ENCODE results near the gene KHDC1L. TPM values are rescaled to one million over a fixed set of nuclear protein-coding genes. Genes with fewer than 3 reads are reported as not detected.

Gene KHDC1L
- total and polyA plus RNA-seq, 2 of the 13 experiments (the other 11 are each of a cell fraction or from before 2014, with no cell fraction given): not detected

GRCh38 chr6:73263570-73263909 is 38.2 kb upstream of the KHDC1L start:
- TF ChIP-seq E2F1 (CRISPR knock-in tag; IDR thresholded peaks at IDR 0.05): no peak
- no peaks in the 10 kb centered on the region for H4K20me1 ChIP-seq (ENCODE audit: insufficient read depth, low read length)
- intact Hi-C loops (cut with micrococcal nuclease; ENCODE audit: unreplicated experiment): no loop called here
- POLR2A ChIA-PET: no interaction called here
- H3K36me3 ChIP-seq (replicated peaks in 1 of 2; ENCODE audit: control insufficient read depth in 1 of 2, insufficient read depth in 2 of 2, low read length in 2 of 2): no peaks in the 10 kb centered on the region
- H3K4me2 ChIP-seq (ENCODE audit: low read depth, low read length): no peak overlapping the region
- FAIRE-seq: no peak
- no peak overlapping the region for H3K9ac ChIP-seq (ENCODE audit: insufficient read depth, low read depth, low read length)
- no TSS peak for BruUV-seq (replicated peaks)
- no peak overlapping the region for H3K4me3 ChIP-seq (replicated peaks in 1 of 3; ENCODE audit: insufficient read depth in 1 of 3, low read depth in 2 of 3, low read length in 3 of 3)
- ATAC-seq: no peak
- CTCF ChIA-PET (ENCODE audit: low intra/inter-chr PET ratio, low total read pairs): no interaction called here
- no peak for DNase-seq (ENCODE audit: low spot score)
- H3K79me2 ChIP-seq (ENCODE audit: insufficient read depth, low read length): no peaks in the 10 kb centered on the region
- in situ Hi-C loops (cut with HindIII; ENCODE audit: extremely low pct_ligation_motif_present, low pct_unique_long_range_greater_than_20kb): no loop called here
- H3K9me3 ChIP-seq (ENCODE audit: low read length): no peaks in the 10 kb centered on the region
- H2AFZ ChIP-seq (ENCODE audit: low read length): no peak overlapping the region
- 62% methylated on average over 5 of the region's 7 CpGs for WGBS (ENCODE audit: low lambda C conversion rate)
- peaks cover 0 to 3% of the 10 kb centered on the region in 2 experiments; a peak in 1 of 5 replicates for H3K27me3 ChIP-seq (ENCODE audit: control insufficient read depth in 1 of 2, insufficient read depth in 2 of 2, low read length in 2 of 2)
- no peaks in the 10 kb centered on the region for H3K4me1 ChIP-seq (ENCODE audit: insufficient read depth, low read length)
- H3K27ac ChIP-seq (ENCODE audit: extremely low read length, insufficient read depth, low read length): no peak overlapping the region

- CTCF ChIA-PET (ENCODE audit: low intra/inter-chr PET ratio, low total read pairs): no interaction called here
Measured at GRCh38 chr6:73262671-73263569, 37.6 kb upstream of the KHDC1L start, which contains the start of gene KHDC1. KHDC1 (minus strand) TSS chr6:73263196; CDS start chr6:73242517, 20,679 bp downstream.

More at GRCh38 chr6:73262671-73263569, 37.6 kb upstream of the KHDC1L start, which contains the start of gene KHDC1:
- Histone ChIP-seq H3K4me3 (replicated peaks in 1 of 3; ENCODE audit: insufficient read depth in 1 of 3, low read depth in 2 of 3, low read length in 3 of 3) (no peak within 1 kb of the TSS), H3K4me2 (ENCODE audit: low read depth, low read length) (no peak within 1 kb of the TSS), H3K9me3 (ENCODE audit: low read length) (no peaks in the 10 kb centered on the region), H3K79me2 (ENCODE audit: insufficient read depth, low read length) (no peaks in the 10 kb centered on the region), H3K9ac (ENCODE audit: insufficient read depth, low read depth, low read length) (no peak within 1 kb of the TSS), H3K27ac (ENCODE audit: extremely low read length, insufficient read depth, low read length) (no peak within 1 kb of the TSS), H4K20me1 (ENCODE audit: insufficient read depth, low read length) (no peaks in the 10 kb centered on the region), H2AFZ (ENCODE audit: low read length) (no peak within 1 kb of the TSS), H3K36me3 (replicated peaks in 1 of 2; ENCODE audit: control insufficient read depth in 1 of 2, insufficient read depth in 2 of 2, low read length in 2 of 2) (no peaks in the 10 kb centered on the region), H3K27me3 (ENCODE audit: control insufficient read depth in 1 of 2, insufficient read depth in 2 of 2, low read length in 2 of 2) (peaks cover 0 to 3% of the 10 kb centered on the region in 2 experiments; a peak in 1 of 5 replicates), H3K4me1 (ENCODE audit: insufficient read depth, low read length) (no peaks in the 10 kb centered on the region)
- intact Hi-C loops (cut with micrococcal nuclease; ENCODE audit: unreplicated experiment): no loop called here
- in situ Hi-C loops (cut with HindIII; ENCODE audit: extremely low pct_ligation_motif_present, low pct_unique_long_range_greater_than_20kb): no loop called here
- TF ChIP-seq USF2 (IDR thresholded peaks at IDR 0.05; ENCODE audit: low read depth, low read length) (no peak), USF2 (CRISPR knock-in tag; IDR thresholded peaks at IDR 0.05; ENCODE audit: borderline replicate concordance) (no peak), SIX4 (CRISPR knock-in tag; IDR thresholded peaks at IDR 0.05) (no peak), ZNF24 (IDR thresholded peaks at IDR 0.05) (no peak), HNRNPH1 (optimal IDR thresholded peaks at IDR 0.05; ENCODE audit: low read depth, low read length) (no peak), STAG1 (CRISPR knock-in tag; IDR thresholded peaks at IDR 0.05) (no peak)
- WGBS (ENCODE audit: low lambda C conversion rate): 56% methylated on average over 15 of the region's 63 CpGs
- ATAC-seq: no peak
- BruUV-seq (replicated peaks): no TSS peak
- POLR2A ChIA-PET: no interaction called here
- no peak for FAIRE-seq
- DNase-seq (ENCODE audit: low spot score): no peak

All from HepG2 (cell line).